Activated naive CD4-positive, alpha-beta T cell treated with Interleukin-2 at 50 U/mL for 16 hours (primary cell): ENCODE data around the gene AUTS2.

Experiments used
- DNase-seq: peaks from one replicate; pipeline ENCODE4 v3.0.0-alpha.2; 2020

The AUTS2 gene

GRCh38 chr7:69827140-69827539, 228.9 kb downstream of the AUTS2 start:
- DNase-seq, result no peak

GRCh38 chr7:69827558-69827957, 229.3 kb downstream of the AUTS2 start:
- DNase-seq, result no peak

GRCh38 chr7:69832356-69832755, 234.1 kb downstream of the AUTS2 start:
- no peak for DNase-seq

GRCh38 chr7:69833964-69834363, 235.7 kb downstream of the AUTS2 start:
- no peak for DNase-seq

GRCh38 chr7:69836702-69837101, 238.4 kb downstream of the AUTS2 start:
- DNase-seq, result no peak

GRCh38 chr7:69837387-69838068, 239.3 kb downstream of the AUTS2 start:
- no peak for DNase-seq

GRCh38 chr7:69839782-69840181, 241.5 kb downstream of the AUTS2 start:
- DNase-seq, result no peak

- no peak for DNase-seq
Observed at GRCh38 chr7:69840248-69840647, 242.0 kb downstream of the AUTS2 start.

GRCh38 chr7:69843653-69844052, 245.4 kb downstream of the AUTS2 start:
- DNase-seq, result no peak

GRCh38 chr7:69844264-69844868, 246.1 kb downstream of the AUTS2 start:
- no peak for DNase-seq

GRCh38 chr7:69845721-69846495, 247.6 kb downstream of the AUTS2 start:
- no peak for DNase-seq

GRCh38 chr7:69847921-69848612, 249.8 kb downstream of the AUTS2 start:
- DNase-seq, result no peak

GRCh38 chr7:69849268-69849667, 251.0 kb downstream of the AUTS2 start:
- no peak for DNase-seq

- no peak for DNase-seq
Observed at GRCh38 chr7:69857014-69857413, 258.7 kb downstream of the AUTS2 start.

GRCh38 chr7:69858471-69858870, 260.2 kb downstream of the AUTS2 start:
- DNase-seq, result no peak

GRCh38 chr7:69859342-69859741, 261.1 kb downstream of the AUTS2 start:
- no peak for DNase-seq

- no peak for DNase-seq
Observed at GRCh38 chr7:69860486-69860885, 262.2 kb downstream of the AUTS2 start.

GRCh38 chr7:69860941-69861622, 262.8 kb downstream of the AUTS2 start:
- no peak for DNase-seq

GRCh38 chr7:69862413-69863064, 264.3 kb downstream of the AUTS2 start:
- DNase-seq, result no peak

GRCh38 chr7:69864274-69864673, 266.0 kb downstream of the AUTS2 start:
- DNase-seq, result no peak

GRCh38 chr7:69864822-69865221, 266.5 kb downstream of the AUTS2 start:
- DNase-seq, result no peak

- no peak for DNase-seq
Observed at GRCh38 chr7:69868921-69869320, 270.6 kb downstream of the AUTS2 start.
